ENCODE data around the gene CSTB.

CSTB gene

DNA sequence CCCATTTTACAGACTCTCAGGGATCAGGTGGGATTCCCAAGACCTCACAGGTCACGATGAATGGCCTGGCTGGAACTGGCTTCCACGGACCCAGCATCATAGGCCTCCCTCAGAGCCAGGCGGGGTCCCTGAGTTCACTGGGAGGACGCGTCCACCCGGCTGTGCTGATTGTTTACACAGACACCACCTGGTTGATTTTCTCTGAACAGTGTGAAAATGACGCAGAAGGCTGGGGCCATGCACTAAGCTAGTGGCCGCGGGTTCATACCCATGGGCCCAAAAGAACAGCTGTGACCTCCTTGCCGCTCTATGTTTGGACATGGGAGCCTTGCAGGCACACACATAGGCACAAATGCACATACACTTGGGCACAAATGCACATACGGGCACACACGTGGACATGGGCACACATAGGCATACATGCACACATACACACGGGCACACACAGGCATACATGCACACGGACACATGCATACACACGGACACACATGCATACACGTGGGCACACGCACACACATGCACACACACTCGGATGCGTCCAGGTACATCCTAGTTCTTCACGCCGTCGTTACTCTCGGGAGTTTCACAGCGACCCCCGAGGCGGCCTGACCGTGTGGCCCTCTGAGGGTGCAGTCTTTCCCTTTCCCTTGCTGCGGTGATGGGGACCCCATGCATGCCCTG is 23.2 kb downstream of the CSTB start:
- H3K27me3 ChIP-seq (ENCODE audit: insufficient read depth, poor library complexity, severe bottlenecking) = no peaks in the 10 kb centered on the region
- no peak for DNase-seq (ENCODE audit: low spot score)
- H3K4me3 ChIP-seq (ENCODE audit: severe bottlenecking) = no peak overlapping the region
- no peak overlapping the region for H3K27ac ChIP-seq (ENCODE audit: poor library complexity, severe bottlenecking)
- H3K9me3 ChIP-seq (ENCODE audit: severe bottlenecking) = no peaks in the 10 kb centered on the region
- ATAC-seq (ENCODE audit: low read depth) = no peak
- TF ChIP-seq, protein P1, sequence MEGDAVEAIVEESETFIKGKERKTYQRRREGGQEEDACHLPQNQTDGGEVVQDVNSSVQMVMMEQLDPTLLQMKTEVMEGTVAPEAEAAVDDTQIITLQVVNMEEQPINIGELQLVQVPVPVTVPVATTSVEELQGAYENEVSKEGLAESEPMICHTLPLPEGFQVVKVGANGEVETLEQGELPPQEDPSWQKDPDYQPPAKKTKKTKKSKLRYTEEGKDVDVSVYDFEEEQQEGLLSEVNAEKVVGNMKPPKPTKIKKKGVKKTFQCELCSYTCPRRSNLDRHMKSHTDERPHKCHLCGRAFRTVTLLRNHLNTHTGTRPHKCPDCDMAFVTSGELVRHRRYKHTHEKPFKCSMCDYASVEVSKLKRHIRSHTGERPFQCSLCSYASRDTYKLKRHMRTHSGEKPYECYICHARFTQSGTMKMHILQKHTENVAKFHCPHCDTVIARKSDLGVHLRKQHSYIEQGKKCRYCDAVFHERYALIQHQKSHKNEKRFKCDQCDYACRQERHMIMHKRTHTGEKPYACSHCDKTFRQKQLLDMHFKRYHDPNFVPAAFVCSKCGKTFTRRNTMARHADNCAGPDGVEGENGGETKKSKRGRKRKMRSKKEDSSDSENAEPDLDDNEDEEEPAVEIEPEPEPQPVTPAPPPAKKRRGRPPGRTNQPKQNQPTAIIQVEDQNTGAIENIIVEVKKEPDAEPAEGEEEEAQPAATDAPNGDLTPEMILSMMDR (IDR thresholded peaks at IDR 0.05; ENCODE audit: poor library complexity, severe bottlenecking) = no peak
- H3K36me3 ChIP-seq (ENCODE audit: low read depth) = peaks cover 99% of the 10 kb centered on the region
- H3K4me1 ChIP-seq (ENCODE audit: insufficient read depth, poor library complexity, severe bottlenecking) = no peaks in the 10 kb centered on the region

DNA sequence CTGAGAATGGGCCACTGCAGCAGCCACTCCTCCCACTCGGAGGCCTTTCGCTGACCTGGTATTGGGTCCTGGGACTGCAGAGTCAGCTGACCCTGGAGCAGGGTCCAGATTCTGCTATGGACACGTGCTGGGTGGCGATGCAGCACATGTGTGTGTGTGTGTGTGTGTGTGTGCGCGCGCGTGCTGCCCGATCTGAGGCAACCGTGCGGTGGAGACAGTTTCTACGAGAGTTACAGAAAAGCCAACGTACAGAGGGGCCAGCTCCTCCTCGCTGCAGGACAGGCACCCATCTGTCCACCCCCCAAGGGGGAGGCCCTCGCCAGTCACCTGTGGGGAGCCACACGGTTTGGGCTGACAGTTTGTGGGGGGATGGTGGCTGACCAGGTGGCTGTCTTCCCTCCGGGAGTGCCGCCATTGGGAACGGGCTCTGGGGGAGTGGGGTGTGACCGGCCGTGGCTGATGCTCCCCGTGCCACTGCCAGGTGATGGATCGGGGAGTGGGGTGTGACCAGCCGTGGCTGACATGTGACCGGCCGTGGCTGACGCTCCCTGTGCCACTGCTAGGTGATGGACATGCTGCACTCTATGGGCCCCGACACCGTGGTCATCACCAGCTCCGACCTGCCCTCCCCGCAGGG is 24.0 kb downstream of the CSTB start:
- ATAC-seq (ENCODE audit: low read depth) (no peak), DNase-seq (ENCODE audit: low spot score) (no peak)
- no peak overlapping the region for H3K4me3 ChIP-seq (ENCODE audit: severe bottlenecking)
- H3K36me3 ChIP-seq (ENCODE audit: low read depth) = peaks cover 100% of the 10 kb centered on the region
- no peaks in the 10 kb centered on the region for H3K4me1 ChIP-seq (ENCODE audit: insufficient read depth, poor library complexity, severe bottlenecking)
- no peaks in the 10 kb centered on the region for H3K9me3 ChIP-seq (ENCODE audit: severe bottlenecking)
- TF ChIP-seq, protein P1 (IDR thresholded peaks at IDR 0.05; ENCODE audit: poor library complexity, severe bottlenecking) = no peak
- no peaks in the 10 kb centered on the region for H3K27me3 ChIP-seq (ENCODE audit: insufficient read depth, poor library complexity, severe bottlenecking)
- no peak overlapping the region for H3K27ac ChIP-seq (ENCODE audit: poor library complexity, severe bottlenecking)

DNA sequence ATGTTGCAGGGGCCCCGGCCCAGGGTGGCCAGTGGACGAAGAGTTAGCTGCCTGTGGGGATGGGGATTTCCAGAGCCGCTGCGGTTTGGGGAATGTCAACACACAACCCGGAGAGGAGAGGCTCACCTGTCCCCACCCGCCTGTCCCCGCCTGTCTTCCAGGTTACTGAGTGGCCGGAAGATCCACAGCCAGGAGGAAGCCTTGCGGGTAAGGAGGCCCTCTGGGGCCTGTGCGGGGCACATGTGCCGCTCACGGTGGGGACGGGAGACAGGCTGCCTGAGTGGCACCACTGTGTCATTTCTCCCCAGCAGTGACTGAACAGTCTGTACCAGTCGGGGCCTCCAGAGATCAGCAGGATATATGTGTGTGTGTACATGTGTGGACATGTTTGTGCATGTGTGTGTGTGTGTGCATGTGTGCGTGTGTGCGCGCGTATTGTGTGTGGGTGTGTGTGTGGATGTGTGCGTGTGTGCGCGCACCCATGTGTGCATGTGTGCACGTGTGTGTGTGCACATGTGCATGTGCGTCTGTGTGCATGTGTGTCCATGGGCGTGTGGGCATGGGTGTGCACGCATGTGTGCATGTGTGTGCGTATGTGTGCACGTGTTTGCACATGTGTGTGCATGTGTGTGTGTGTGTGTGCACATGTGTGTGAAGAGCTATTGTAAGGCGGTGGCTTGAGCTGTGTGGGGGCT is 25.6 kb downstream of the CSTB start:
- peaks cover 100% of the 10 kb centered on the region for H3K36me3 ChIP-seq (ENCODE audit: low read depth)
- TF ChIP-seq, protein P1 (IDR thresholded peaks at IDR 0.05; ENCODE audit: poor library complexity, severe bottlenecking) = no peak
- H3K4me1 ChIP-seq (ENCODE audit: insufficient read depth, poor library complexity, severe bottlenecking) = no peaks in the 10 kb centered on the region
- DNase-seq (ENCODE audit: low spot score) (no peak), ATAC-seq (ENCODE audit: low read depth) (no peak)
- H3K9me3 ChIP-seq (ENCODE audit: severe bottlenecking) = no peaks in the 10 kb centered on the region
- H3K27me3 ChIP-seq (ENCODE audit: insufficient read depth, poor library complexity, severe bottlenecking) = no peaks in the 10 kb centered on the region
- no peak overlapping the region for H3K4me3 ChIP-seq (ENCODE audit: severe bottlenecking)
- H3K27ac ChIP-seq (ENCODE audit: poor library complexity, severe bottlenecking) = no peak overlapping the region

DNA sequence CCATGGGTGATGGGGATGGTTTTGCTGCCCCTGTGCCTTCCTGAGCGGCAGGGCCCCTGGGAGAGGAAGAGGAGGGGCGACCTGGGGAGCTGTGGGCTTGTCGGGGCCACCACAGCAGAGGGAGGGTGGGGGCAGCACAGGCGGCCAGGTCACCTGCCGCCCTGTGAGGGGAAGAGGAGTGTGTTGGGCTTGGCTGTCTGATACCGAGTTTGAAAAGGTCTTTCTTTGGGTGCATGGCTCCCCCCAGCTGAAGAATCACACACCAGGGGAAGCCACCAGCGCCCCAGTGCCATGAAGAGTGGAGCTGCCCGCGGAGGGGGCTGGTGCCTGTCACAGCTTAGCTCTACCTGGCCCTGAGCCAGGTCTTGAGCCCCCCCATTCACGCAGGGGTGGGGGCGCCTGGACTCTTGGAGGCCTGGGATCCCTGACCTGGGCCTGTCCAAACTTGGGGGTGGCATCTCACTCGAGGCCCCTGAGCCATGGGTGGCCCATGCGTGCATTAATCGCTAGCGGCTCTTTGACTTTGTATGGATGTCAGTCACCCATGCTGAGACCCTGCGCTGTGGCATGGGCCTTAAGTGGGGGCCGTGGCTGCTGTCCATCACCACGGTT is 26.4 kb downstream of the CSTB start:
- Histone ChIP-seq H3K4me1 (ENCODE audit: insufficient read depth, poor library complexity, severe bottlenecking) (no peaks in the 10 kb centered on the region), H3K27me3 (ENCODE audit: insufficient read depth, poor library complexity, severe bottlenecking) (no peaks in the 10 kb centered on the region), H3K9me3 (ENCODE audit: severe bottlenecking) (no peaks in the 10 kb centered on the region), H3K36me3 (ENCODE audit: low read depth) (peaks cover 100% of the 10 kb centered on the region), H3K27ac (ENCODE audit: poor library complexity, severe bottlenecking) (no peak overlapping the region), H3K4me3 (ENCODE audit: severe bottlenecking) (no peak overlapping the region)
- TF ChIP-seq, protein P1 (IDR thresholded peaks at IDR 0.05; ENCODE audit: poor library complexity, severe bottlenecking) = no peak
- ATAC-seq (ENCODE audit: low read depth) (no peak), DNase-seq (ENCODE audit: low spot score) (no peak)

All from RWPE2 (cell line).